Femur (tissue), 1 donor: ENCODE data around the gene EIF4G2.

Source experiments
- DNase-seq: peaks from one replicate; pipeline ENCODE4 v3.0.0-alpha.2; 2017

EIF4G2 gene

DNA sequence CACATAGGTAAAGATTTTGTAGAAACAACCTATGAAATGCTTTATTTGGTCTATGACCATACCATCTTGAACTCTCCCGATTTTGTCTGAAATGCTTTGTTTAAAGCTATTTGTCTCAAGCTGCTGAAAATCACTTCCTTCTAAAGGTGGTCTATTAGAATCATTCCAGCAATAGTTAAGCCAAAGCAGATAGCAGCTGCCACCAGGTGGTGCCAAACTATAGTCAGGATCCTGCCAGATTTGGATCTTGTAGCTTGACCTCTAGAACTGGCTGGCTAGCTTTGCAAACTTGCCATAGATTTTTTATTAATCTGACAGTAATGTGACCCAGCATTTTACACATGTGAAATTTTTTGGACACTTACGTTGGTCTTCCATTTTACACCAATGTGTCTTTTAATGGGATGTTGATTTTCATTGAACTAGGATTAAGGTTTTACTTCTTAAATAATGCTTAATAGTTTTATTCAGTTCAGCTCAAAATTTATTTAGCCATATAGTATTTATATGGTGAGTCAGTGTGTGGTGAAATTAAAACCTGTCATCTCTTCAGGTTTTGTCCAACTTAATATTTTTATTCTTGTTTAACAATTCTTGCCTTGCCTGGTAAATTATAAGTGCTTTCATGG, 38.0 kb downstream of the EIF4G2 start:
- DNase-seq = peak; percentile 48

DNA sequence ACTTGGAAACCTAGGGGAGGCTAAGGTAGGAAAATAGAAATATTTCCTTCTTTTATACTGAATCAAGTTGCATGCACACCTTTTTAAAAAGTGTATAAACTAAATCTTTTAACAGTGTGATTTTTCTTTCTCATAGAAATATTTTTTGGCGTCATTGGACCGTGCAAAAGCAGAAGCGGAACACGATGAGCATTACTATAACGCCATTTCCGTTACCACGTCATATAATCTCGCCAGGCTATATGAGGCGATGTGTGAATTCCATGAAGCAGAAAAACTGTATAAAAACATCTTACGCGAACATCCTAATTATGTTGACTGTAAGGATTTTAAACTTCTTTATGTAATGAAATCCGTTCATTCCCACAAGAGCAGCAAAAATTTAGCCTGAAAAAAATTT, 44.3 kb downstream of the EIF4G2 start:
- DNase-seq = no peak

DNA sequence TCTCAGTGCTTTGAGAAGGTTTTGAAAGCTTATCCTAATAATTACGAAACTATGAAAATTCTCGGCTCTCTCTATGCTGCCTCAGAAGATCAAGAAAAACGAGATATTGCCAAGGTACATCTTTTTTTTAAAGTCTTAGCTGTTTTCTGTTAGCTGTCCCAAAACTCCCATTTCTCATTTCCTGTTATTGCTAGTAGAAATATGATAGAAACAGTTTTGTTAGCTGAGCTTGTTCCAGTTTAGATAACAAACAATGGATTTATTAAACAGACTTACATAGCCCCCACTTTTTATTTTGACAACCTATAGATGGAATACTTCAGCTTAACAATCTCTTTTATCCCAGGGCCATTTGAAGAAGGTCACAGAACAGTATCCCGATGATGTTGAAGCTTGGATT, 45.0 kb downstream of the EIF4G2 start:
- no peak for DNase-seq

DNA sequence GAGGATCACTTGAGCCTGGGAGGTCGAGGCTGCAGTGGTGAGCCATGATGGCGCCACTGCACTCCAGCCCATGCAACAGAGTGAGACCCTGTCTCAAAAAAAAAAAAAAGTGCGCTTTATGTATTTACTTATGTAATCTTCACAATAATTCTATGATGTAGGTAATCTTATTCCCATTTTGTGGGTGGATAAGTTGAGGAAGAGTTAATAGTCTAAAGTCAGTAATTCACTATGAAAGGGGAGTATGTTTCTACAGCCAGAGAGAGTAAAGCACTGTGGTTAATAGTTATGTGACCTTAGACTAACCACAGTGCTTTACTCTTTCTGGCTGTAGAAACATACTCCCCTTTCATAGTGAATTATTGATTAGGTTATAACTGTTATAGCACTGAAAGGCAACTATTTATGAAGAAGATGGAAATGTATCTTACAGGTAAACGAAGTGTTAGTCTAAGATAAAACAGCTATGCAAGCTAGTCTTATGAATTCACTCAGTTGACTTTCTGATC, 45.8 kb downstream of the EIF4G2 start:
- no peak for DNase-seq

DNA sequence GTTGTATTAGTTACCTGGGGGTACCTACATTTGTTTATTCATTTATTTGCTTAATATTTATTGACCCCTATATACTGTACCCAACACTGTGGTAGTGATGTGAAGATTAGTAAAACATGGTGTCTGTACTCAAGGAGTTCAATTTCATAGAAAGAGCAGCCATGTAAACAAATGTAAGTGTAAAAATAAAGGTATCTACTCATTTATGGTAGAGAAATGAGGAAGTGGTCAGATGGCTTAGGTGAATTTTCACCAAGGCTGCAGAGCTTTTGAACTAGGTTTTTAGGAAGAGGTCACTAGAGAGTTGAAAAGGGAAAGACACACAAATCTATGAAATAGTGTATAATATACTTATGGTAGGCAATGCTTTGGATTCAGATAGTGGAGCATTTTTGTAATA, 46.5 kb downstream of the EIF4G2 start:
- DNase-seq = no peak

DNA sequence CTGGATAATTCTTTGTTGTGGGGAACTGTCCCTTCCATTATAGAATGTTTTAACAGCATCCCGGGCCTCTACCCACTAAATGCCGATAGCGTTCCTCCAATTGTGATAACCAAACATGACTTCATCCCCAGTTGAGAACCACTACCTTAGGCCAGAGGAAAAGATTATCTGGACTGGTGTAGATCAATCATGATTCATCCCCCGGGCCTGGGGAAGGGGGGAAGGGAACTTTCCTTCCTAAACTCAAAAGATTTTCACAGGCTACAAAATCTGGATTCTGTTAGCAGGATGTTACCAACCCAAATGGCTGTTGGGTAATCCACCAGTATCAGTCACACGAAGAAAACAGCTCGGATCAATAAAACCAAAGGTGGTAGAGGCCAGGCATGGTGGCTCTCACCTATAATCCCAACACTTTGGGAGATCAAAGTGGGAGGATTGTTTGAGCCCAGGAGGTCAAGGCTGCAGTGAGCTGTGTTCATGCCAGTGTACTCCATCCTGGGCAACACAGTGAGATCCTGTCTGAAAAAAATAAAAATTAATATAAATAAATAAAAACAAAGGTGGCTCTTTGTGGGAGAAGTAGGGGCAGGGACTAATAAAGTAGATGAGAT, 47.5 kb downstream of the EIF4G2 start:
- no peak for DNase-seq

DNA sequence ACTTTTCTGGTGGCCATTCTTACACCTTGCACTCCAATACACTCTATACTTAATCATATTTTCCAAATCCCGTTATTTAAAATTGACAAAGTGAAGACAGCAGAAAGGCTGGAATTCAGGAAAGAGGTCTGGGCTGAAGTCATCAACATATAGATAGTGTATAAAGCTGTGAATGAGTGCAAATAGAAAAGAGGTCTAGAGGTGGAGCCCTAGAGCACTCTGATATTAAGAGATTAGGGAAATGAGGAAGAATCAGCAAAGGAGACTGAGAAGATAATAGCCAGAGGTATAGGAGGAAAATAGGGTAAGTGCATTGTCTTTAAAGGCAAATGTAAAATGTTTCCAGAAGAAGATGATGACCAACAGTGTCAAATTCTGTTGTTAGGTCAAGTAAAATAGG, 49.8 kb downstream of the EIF4G2 start:
- no peak for DNase-seq

DNA sequence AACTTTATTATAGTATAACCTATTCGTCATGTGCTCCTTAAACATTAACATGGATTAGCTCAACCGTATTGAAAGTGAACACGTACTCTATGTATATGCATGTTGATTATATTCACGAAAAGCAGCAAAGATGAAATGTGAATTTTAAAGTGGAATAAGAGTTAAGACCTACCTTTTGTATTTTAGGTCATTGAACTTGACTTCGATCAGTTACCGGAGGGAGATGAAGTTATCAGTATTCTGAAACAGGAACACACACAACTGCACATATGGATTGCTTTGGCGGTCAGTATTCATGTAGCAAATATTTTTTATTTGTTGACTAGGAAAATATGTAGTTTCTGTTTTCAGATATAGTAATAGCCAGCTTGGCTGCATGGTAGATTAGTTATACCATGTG, 56.2 kb downstream of the EIF4G2 start:
- DNase-seq = no peak

DNA sequence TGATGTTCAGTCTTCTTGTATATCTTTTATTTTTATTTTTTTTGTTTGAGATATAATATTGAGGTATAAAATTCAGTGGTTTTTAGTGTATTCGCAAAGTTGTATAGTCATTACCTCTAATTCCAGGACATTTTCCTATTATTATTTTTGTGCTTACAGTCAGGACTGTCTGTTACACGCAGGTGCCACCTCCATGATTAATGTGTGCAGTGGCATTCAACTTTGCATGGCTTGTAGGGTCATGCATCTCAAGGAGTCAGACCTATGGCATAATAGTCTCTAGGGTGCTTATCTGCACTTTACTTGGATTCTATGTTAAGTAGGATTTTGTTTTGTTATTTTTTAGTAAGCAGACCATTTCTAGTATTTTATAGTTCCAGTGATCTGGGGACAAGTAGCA, 56.7 kb downstream of the EIF4G2 start:
- no peak for DNase-seq

DNA sequence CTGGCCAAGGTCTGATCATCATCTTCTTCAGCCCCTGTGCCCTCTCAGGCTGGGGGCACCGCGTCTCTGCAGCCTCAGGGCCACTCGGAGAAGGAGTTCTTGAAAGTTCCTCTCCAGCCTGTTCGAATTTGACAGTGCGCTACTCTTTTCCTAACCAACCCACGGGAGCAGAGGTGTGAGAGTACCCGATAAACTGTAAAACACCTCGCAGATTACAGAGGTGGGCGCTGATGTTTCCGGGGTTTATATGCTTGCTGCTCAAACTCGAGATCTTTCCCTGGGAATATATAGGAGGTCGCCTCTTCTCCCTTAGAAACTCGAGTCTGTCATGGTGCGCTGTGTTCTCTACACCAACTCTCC, 57.2 kb downstream of the EIF4G2 start:
- DNase-seq = no peak

DNA sequence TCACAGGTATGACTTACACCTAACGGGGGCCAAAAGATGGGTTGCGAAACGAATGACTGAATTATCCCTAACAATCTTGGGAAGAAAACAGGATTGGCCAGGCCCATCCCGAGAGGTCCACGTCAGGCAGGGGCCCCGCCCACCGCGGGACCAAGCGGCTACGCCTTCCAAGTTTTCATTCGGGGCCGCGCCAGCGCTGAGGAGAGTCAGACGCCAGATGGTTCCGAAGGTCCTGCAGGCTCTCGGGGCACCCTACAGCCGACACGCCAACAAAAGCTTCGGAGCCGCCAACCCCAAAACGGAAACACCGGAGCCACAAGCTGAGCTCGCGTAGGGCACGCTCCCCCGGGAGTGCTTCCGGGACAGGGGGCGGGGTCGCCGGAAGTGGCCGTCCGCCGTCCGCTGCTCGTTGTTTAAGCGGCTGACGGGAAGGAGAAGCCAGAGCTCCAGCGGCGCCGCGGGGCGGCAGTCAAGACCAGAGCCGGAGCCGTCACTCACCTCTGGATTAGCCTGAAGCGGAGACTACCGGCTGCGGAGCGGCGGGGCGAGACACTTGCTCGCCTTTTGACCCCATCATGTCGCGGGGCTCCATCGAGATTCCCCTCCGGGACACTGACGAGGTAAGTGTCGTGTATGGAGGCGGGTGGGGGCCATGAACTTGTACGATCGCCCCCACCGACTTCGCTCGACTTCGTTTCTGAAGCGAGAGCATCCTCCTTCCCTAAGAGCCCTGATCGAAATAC, 57.7 kb downstream of the EIF4G2 start, which contains the start of gene CTR9:
Gene CTR9, plus strand, starts transcription at position 409 of the 743 bp plus-strand sequence. Its CDS starts 167 bp downstream, at position 576.
- DNase-seq = peak; percentile 97

DNA sequence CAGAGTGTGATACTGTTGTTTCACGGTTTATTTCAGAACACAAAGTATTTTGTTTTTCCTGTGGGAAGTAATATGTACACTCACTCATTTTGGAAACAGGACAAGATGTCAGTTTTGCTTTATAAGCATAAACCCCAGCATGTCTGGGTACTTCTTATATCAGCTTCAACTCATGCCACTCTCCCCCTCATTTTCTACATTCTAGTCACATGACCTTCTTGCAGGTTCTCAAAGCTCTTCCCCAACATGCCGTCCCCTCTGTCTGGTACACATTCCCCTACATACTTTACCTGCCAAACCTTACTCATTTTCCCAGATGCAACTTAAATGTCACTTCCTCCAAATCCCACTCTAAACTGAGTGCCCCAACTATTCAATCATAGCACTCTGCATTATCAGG, 59.2 kb downstream of the EIF4G2 start:
- DNase-seq = no peak

DNA sequence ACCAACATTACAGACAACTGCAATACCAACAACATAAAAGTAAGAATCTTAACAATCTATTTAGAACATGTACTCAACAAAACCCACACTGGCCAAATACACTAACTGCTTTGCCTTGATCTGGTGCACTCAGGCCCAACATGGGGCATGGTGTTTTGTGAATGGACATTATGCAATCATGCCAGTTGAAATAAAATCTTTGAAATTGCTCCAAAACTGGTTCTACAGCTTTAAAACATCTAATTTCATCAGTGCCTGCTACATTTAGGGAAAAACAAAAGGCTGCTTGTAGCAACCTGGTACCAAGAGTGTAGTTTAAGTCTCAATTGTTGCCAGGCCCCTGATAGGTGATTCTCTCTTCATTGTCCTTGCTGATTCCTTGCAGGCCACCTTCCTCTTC, 61.0 kb downstream of the EIF4G2 start:
- no peak for DNase-seq
